NB4 (cell line): ENCODE results near the gene SFTA2.

Source experiments
- DNase-seq: peaks from one replicate; pipeline ENCODE4 v3.0.0; 2010; ENCODE audit warnings: low read depth
- H3K4me3 ChIP-seq: one replicate; pipeline ENCODE4 v1.5.1; 2011; ENCODE audit warnings: mild to moderate bottlenecking, low read depth, low read length, moderate library complexity
- MYC ChIP-seq: IDR thresholded peaks from 2 replicates; pipeline ENCODE4 v1.6.1; 2011; ENCODE audit warnings: low read depth, low read length
- POLR2A ChIP-seq: IDR thresholded peaks from 2 replicates; pipeline ENCODE4 v1.6.1; 2011; ENCODE audit warnings: mild to moderate bottlenecking; ENCODE audit not compliant: insufficient read length; ENCODE audit errors: extremely low read depth
- TF ChIP-seq, protein P1 (sequence below): IDR thresholded peaks from one replicate; pipeline ENCODE4 v1.5.1; 2012; ENCODE audit warnings: low read depth, low read length
- TF ChIP-seq, protein P2 (sequence below): IDR thresholded peaks from 2 replicates; pipeline ENCODE4 v1.6.1; 2011; ENCODE audit warnings: low read depth, low read length

Gene SFTA2

DNA sequence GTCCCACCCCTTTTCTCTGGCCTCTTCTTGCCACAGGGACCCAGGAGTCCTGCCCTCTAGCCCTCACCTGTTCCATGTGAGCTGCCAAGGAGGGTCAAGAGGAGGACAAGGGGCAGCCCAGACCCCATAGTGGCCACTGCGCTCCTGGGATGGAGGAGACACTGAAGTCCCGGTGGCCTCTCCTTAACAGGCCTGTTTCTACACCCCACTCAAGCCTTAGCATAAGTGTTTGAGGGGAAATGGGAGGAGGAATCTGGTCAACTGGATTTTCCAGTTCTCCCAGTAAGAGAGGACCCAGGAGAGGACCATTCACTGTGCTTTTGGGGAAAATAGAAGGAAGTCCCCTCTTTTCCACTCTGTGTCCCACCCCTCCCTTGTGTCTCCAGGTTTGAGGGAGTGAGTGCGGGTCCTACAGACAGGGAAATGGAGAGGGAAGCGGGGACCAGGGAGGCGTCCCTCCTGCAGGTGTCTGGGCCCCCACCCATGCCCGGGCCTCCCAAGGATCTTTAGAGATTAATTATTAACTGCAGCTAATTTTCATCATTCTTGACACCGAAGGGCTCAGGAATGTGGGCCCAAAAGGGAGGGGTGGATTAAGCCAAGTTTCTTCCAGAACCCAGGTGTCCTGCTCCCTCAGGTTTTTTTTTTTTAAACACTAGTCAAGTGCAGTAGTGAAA, at the start of gene SFTA2:
SFTA2 (minus strand) TSS at position 202 of the 677 bp plus-strand sequence; CDS start at position 128, 74 bp downstream.
- TF ChIP-seq, protein P1, sequence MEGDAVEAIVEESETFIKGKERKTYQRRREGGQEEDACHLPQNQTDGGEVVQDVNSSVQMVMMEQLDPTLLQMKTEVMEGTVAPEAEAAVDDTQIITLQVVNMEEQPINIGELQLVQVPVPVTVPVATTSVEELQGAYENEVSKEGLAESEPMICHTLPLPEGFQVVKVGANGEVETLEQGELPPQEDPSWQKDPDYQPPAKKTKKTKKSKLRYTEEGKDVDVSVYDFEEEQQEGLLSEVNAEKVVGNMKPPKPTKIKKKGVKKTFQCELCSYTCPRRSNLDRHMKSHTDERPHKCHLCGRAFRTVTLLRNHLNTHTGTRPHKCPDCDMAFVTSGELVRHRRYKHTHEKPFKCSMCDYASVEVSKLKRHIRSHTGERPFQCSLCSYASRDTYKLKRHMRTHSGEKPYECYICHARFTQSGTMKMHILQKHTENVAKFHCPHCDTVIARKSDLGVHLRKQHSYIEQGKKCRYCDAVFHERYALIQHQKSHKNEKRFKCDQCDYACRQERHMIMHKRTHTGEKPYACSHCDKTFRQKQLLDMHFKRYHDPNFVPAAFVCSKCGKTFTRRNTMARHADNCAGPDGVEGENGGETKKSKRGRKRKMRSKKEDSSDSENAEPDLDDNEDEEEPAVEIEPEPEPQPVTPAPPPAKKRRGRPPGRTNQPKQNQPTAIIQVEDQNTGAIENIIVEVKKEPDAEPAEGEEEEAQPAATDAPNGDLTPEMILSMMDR, result no peak
- no peak for TF ChIP-seq MYC
- TF ChIP-seq, protein P2, sequence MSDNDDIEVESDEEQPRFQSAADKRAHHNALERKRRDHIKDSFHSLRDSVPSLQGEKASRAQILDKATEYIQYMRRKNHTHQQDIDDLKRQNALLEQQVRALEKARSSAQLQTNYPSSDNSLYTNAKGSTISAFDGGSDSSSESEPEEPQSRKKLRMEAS, result no peak
- TF ChIP-seq POLR2A, result no peak
- DNase-seq, result no peak
- H3K4me3 ChIP-seq, result no peak within 1 kb of the TSS

DNA sequence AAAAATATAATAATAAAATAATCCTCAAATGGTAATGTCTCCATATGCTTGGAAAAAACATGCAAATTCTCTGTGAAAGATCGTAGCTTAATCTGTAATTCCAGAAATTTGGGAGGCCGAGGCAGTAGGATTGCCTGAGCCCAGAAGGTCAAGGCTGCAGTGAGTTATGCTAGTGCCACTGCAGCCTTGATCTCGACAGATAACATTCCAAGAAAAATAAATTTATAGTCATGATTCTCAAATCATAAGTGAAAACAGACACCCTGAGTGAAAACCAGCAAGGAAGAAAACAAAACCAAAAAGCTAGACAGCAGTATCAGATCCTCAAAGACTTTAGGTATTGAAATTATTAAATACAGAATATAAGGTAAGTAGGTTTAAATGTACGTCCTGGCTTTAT, 47.7 kb upstream of the SFTA2 start:
- TF ChIP-seq, protein P1, result no peak
- TF ChIP-seq MYC, result no peak
- TF ChIP-seq, protein P2, result no peak
- no peak for TF ChIP-seq POLR2A
- no peak overlapping the region for H3K4me3 ChIP-seq
- no peak for DNase-seq

DNA sequence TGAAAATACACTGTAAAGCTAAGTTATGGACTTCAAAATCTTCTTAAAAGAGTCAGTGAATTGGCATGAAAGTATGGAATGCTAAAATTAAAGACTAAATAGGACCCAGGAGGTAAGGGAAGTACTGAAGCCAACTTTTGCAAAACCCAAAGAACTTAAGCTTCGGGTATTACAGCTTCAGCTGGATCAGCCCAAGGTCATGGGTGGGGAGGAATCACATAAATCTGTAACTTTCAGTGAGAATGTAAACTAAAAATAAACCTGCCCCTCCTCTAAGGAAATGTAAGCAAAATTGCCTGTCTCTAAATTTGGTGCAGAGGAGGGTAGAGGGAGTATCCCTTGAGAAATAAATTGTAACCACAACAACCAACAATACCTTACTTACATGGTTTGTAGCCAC, 47.2 kb upstream of the SFTA2 start:
- no peak overlapping the region for H3K4me3 ChIP-seq
- TF ChIP-seq, protein P2, result no peak
- TF ChIP-seq MYC, result no peak
- TF ChIP-seq POLR2A, result no peak
- TF ChIP-seq, protein P1, result no peak
- DNase-seq, result no peak

DNA sequence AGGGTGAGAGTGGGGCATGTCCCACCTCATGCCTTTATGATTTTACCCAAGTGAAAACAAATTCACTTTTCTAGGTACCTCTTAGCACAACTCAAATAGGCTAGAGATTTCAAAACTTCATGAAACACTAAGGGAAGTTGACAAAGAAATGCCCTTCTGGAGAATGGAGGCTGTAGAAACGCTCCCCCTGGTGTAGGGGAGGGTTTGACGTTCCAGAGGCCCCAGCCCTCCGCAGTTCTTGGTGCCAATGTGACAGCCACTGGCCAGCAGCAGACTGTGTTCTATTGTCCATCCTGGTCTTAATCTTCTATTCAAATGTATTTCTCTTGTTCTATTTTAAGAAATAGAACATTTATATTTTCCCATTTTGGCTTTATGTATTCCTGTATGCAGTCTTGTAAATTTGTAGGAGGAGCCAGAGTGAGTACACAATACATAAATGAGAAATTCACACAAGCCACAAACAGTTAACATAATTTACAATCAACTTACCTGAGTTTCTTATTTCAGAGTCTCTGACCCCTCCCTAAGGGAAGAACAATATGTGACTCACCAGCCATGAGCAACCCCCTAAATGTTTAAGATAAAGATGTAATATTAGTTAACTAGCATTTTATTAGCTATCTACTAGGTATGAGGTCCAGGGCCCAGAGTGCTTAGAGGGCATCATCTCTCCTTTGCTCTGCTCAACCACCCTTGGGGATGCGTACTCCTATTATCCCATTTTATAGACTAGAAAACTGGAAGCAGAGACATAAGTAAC, 42.7 kb upstream of the SFTA2 start:
- DNase-seq, result no peak

DNA sequence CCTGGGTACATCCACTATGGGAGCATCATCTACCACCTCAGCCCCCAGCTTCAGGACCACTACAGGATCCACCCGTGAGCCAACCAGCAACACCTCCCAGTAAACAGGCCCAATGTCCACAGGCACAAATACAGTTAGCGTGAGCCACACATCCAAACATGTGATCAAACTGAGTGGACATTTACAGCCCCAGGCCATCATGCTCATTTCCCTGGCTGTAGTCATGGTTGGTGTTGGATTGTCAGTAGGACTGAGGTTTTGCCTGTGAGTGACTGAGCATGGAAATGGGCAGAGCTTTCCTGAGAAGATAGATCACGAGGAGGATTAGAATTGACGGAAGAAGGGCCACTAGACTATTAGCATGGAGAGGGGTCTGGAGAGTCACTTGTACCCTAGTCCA, 40.8 kb upstream of the SFTA2 start:
- no peak for DNase-seq
- no peak overlapping the region for H3K4me3 ChIP-seq
- TF ChIP-seq, protein P1, result no peak
- TF ChIP-seq, protein P2, result no peak
- TF ChIP-seq POLR2A, result no peak
- no peak for TF ChIP-seq MYC

More for the DNA sequence above, 42.7 kb upstream of the SFTA2 start:
- no peak overlapping the region for H3K4me3 ChIP-seq
- TF ChIP-seq, protein P1, result no peak
- TF ChIP-seq MYC, result no peak
- TF ChIP-seq, protein P2, result no peak
- no peak for TF ChIP-seq POLR2A
